Left lung (tissue), 10 donors: Measurements from ENCODE around the gene CNR1. TPM values are rescaled to one million over a fixed set of nuclear protein-coding genes. Genes with fewer than 3 reads are reported as not detected.

ENCODE experiments used
- ATAC-seq: fragments of 200-7000 bp; cut with Tn5 transposase; one replicate; pipeline ENCODE4 v1.9.1; 2020; ENCODE audit warnings: moderate library complexity
- DNase-seq, 4 donors: peaks; one replicate each; pipeline ENCODE4 v3.0.0-alpha.2; 2013 to 2020
- H3K27ac ChIP-seq, 2 donors: fragments of 200-600 bp; sonication (generic) in 1 of 2; one replicate each; pipeline versions ENCODE4 v1.5.0 to v1.8.0; 2020 to 2021
- H3K27me3 ChIP-seq, 2 donors: fragments of 200-600 bp; sonication (generic) in 1 of 2; one replicate each; pipeline versions ENCODE4 v1.5.0 to v1.8.0; 2020 to 2021
- H3K36me3 ChIP-seq, 2 donors: fragments of 200-600 bp; sonication (generic) in 1 of 2; one replicate each; pipeline versions ENCODE4 v1.5.0 to v1.8.0; 2020 to 2021
- H3K4me1 ChIP-seq, 2 donors: fragments of 200-600 bp; one replicate each; pipeline ENCODE4 v1.8.0; 2021
- H3K4me3 ChIP-seq, 2 donors: fragments of 200-600 bp; sonication (generic) in 1 of 2; one replicate each; pipeline versions ENCODE4 v1.5.0 to v1.8.0; 2020 to 2021; ENCODE audit warnings: mild to moderate bottlenecking in 1 of 2
- H3K9me3 ChIP-seq, 2 donors: fragments of 200-600 bp; sonication (generic) in 1 of 2; one replicate each; pipeline versions ENCODE4 v1.5.0 to v1.8.0; 2020 to 2021
- CTCF ChIP-seq, 2 donors: fragments of 200-600 bp; sonication (generic) in 1 of 2; IDR thresholded peaks; one replicate each; pipeline versions ENCODE4 v1.5.0 to v1.8.0; 2021; ENCODE audit warnings: antibody characterized with exemption in 2 of 2
- intact Hi-C, 2 donors: fragments of 100-400 bp; cut with DNase I; formaldehyde crosslinking; loops; one replicate each; pipeline versions ENCODE4 v1.11.2 to v1.14.2; 2022
- polyA plus RNA-seq, 6 donors: library from polyadenylated mRNA; unstranded; fragments of 120-200 nt; gene quantifications; one replicate each; pipeline ENCODE4 v1.2.1, GENCODE V29; 2013; ENCODE audit not compliant: insufficient read length in 6 of 6
- total RNA-seq, 2 donors: library from RNA; stranded (reverse); fragmentation: NEBNext Ultra II Directional; extraction: Animal tissue kit (Norgen Biotek cat#: 25700); gene quantifications; one replicate each; pipeline ENCODE4 v1.2.1, GENCODE V29; 2021
- donor health status: DM: no; HTN: yes; CAD: no.
- donor health status: DM: no; HTN: no; CAD: no.

The CNR1 gene
- total and polyA plus RNA-seq, 8 donors, result 0.13 to 29.8 (median 0.24) TPM

GRCh38 chr6:88184921-88185320, 18.8 kb upstream of the CNR1 start:
- ATAC-seq (no peak), DNase-seq (peak in 1 of 4 donors; percentile 21)
- no peak overlapping the region for H3K27ac ChIP-seq
- intact Hi-C loops, result no loop called here
- H3K27me3 ChIP-seq, result no peaks in the 10 kb centered on the region
- no peak overlapping the region for H3K4me3 ChIP-seq
- TF ChIP-seq CTCF (IDR thresholded peaks at IDR 0.05), result no peak
- no peaks in the 10 kb centered on the region for H3K4me1 ChIP-seq
- H3K36me3 ChIP-seq, result no peaks in the 10 kb centered on the region
- H3K9me3 ChIP-seq, result no peaks in the 10 kb centered on the region

DNA sequence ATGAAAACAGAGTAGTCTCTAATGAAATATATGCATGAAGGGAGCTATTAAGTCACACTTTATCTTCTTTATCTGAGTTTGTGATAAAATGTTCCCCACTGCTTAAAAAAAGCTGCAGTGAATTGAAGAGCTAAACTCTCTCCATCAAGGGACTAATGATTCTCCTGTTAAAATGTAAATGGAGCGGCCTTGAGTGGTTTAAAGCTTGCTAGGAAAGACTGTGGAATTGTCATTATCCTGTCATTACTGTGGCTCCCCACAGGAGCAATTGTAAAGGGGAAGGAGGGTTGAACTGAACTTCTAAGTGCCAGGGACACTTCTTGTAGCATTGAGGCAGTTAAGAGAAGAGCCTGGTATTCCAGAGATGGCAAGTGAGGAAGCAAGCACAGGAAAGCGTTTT, 17.3 kb upstream of the CNR1 start:
- ATAC-seq, result no peak
- H3K9me3 ChIP-seq, result no peaks in the 10 kb centered on the region
- TF ChIP-seq CTCF (IDR thresholded peaks at IDR 0.05), result no peak
- no peak for DNase-seq
- no peak overlapping the region for H3K27ac ChIP-seq
- H3K36me3 ChIP-seq, result no peaks in the 10 kb centered on the region
- intact Hi-C loops, result no loop called here
- no peak overlapping the region for H3K4me3 ChIP-seq
- H3K4me1 ChIP-seq, result no peaks in the 10 kb centered on the region
- H3K27me3 ChIP-seq, result no peaks in the 10 kb centered on the region

GRCh38 chr6:88179692-88180091, 13.5 kb upstream of the CNR1 start:
- TF ChIP-seq CTCF (IDR thresholded peaks at IDR 0.05), result no peak
- Histone ChIP-seq H3K9me3 (no peaks in the 10 kb centered on the region), H3K4me3 (no peak overlapping the region), H3K27me3 (no peaks in the 10 kb centered on the region), H3K27ac (no peak overlapping the region), H3K36me3 (no peaks in the 10 kb centered on the region), H3K4me1 (no peaks in the 10 kb centered on the region)
- ATAC-seq (no peak), DNase-seq (no peak)
- intact Hi-C loops, result no loop called here

- intact Hi-C loops, result no loop called here
- peaks cover 0 to 11% of the 10 kb centered on the region in 2 donors for H3K27me3 ChIP-seq
- no peaks in the 10 kb centered on the region for H3K4me1 ChIP-seq
- H3K9me3 ChIP-seq, result no peaks in the 10 kb centered on the region
- ATAC-seq (no peak), DNase-seq (no peak)
- no peak overlapping the region for H3K4me3 ChIP-seq
- no peaks in the 10 kb centered on the region for H3K36me3 ChIP-seq
- no peak overlapping the region for H3K27ac ChIP-seq
- no peak for TF ChIP-seq CTCF (IDR thresholded peaks at IDR 0.05)
Measured at GRCh38 chr6:88177961-88178464, 11.9 kb upstream of the CNR1 start.

GRCh38 chr6:88174906-88175305, 8.8 kb upstream of the CNR1 start:
- ATAC-seq (no peak), DNase-seq (no peak)
- H3K4me3 ChIP-seq, result no peak overlapping the region
- H3K36me3 ChIP-seq, result no peaks in the 10 kb centered on the region
- H3K27ac ChIP-seq, result no peak overlapping the region
- H3K9me3 ChIP-seq, result no peaks in the 10 kb centered on the region
- H3K4me1 ChIP-seq, result no peaks in the 10 kb centered on the region
- H3K27me3 ChIP-seq, result peaks cover 0 to 26% of the 10 kb centered on the region in 2 donors
- intact Hi-C loops, result no loop called here
- TF ChIP-seq CTCF (IDR thresholded peaks at IDR 0.05), result no peak
